HepG2 (cell line): ENCODE data around the gene PCSK5. TPM values are rescaled to one million over a fixed set of nuclear protein-coding genes. Genes with fewer than 3 reads are reported as not detected.

Experiments
- ATAC-seq: fragments of 200-7000 bp; cut with Tn5 transposase; 3 replicates; pipeline ENCODE4 v1.9.1; 2020; ENCODE audit warnings: mild to moderate bottlenecking, moderate library complexity
- BruUV-seq: library from RNA; stranded (reverse); fragments of 400-500 nt; replicated peaks from 2 replicates; lab custom pipeline; 2021; lab: Mats Ljungman, UMichigan
- CTCF ChIA-PET: fragments of 300-600 bp; formaldehyde crosslinking; extraction: SDS; loops from one replicate; lab custom pipeline; 2021; ENCODE audit warnings: low total read pairs, inconsistent platforms, low intra/inter-chr PET ratio; lab: Yijun Ruan, JAX
- POLR2A ChIA-PET: fragments of 350-600 bp; sonication (Branson Sonifier 250); formaldehyde crosslinking; loops from one replicate; lab custom pipeline; 2020; ENCODE audit warnings: antibody characterized with exemption, inconsistent platforms; lab: Yijun Ruan, JAX
- DNase-seq: peaks from one replicate; pipeline ENCODE4 v3.0.0-alpha.2; 2015; ENCODE audit warnings: low spot score
- FAIRE-seq: peaks from 3 replicates; lab custom pipeline; 2011; peaks lifted over from hg19 to GRCh38; lab: Jason Lieb, UNC
- H2AFZ ChIP-seq: one replicate; pipeline ENCODE4 v1.6.1; 2011; ENCODE audit warnings: low read length, inconsistent platforms
- H3K27ac ChIP-seq: fragments of 300-600 bp; 3 replicates; pipeline ENCODE4 v1.8.0; 2011; ENCODE audit warnings: mixed run types, mild to moderate bottlenecking, mixed read lengths, low read length, inconsistent platforms; ENCODE audit not compliant: insufficient read depth; ENCODE audit errors: extremely low read length
- H3K27me3 ChIP-seq, 2 experiments: fragments of 200-600 bp in 1 of 2; 2 replicates in 1 of 2; 3 replicates in 1 of 2; pipeline versions ENCODE4 v1.6.0 to v1.8.0; 2011; ENCODE audit warnings: low read length in 2 of 2, mild to moderate bottlenecking in 2 of 2, moderate library complexity in 2 of 2, inconsistent platforms in 1 of 2; ENCODE audit not compliant: insufficient read depth in 2 of 2, control insufficient read depth in 1 of 2
- H3K36me3 ChIP-seq, 2 experiments: fragments of 200-600 bp in 1 of 2; replicated peaks in 1 of 2; 2 replicates in 1 of 2; 3 replicates in 1 of 2; pipeline versions ENCODE4 v1.5.1 to v1.8.0; 2011; ENCODE audit warnings: low read length in 2 of 2, inconsistent platforms in 1 of 2; ENCODE audit not compliant: insufficient read depth in 2 of 2, control insufficient read depth in 1 of 2
- H3K4me1 ChIP-seq: 2 replicates; pipeline ENCODE4 v1.5.1; 2012; ENCODE audit warnings: low read length, inconsistent platforms; ENCODE audit not compliant: insufficient read depth
- H3K4me2 ChIP-seq: 2 replicates; pipeline ENCODE4 v1.6.0; 2011; ENCODE audit warnings: low read depth, low read length, inconsistent platforms
- H3K4me3 ChIP-seq, 3 experiments: fragments of 200-600 bp in 1 of 3; sonication (generic), shearing (Covaris generic) in 1 of 3; replicated peaks in 1 of 3; 2 replicates each; pipeline ENCODE4 v1.5.1; 2011 to 2016; ENCODE audit warnings: low read length in 3 of 3, inconsistent platforms in 2 of 3, low read depth in 2 of 3, mild to moderate bottlenecking in 2 of 3, control low read depth in 1 of 3, mixed read lengths in 1 of 3; ENCODE audit not compliant: insufficient read depth in 1 of 3
- H3K79me2 ChIP-seq: one replicate; pipeline ENCODE4 v1.6.1; 2011; ENCODE audit warnings: low read length, inconsistent platforms; ENCODE audit not compliant: insufficient read depth
- H3K9ac ChIP-seq: 2 replicates; pipeline ENCODE4 v1.6.0; 2011; ENCODE audit warnings: mild to moderate bottlenecking, low read depth, low read length, inconsistent platforms; ENCODE audit not compliant: insufficient read depth
- H3K9me3 ChIP-seq: 2 replicates; pipeline ENCODE4 v1.5.1; 2012; ENCODE audit warnings: mild to moderate bottlenecking, low read length
- H4K20me1 ChIP-seq: 2 replicates; pipeline ENCODE4 v1.6.0; 2011; ENCODE audit warnings: inconsistent platforms, mild to moderate bottlenecking, low read length, moderate library complexity; ENCODE audit not compliant: insufficient read depth
- KLF15 ChIP-seq: sonication (generic); formaldehyde crosslinking; IDR thresholded peaks from 2 replicates; pipeline ENCODE4 v1.8.1; 2023; ENCODE audit warnings: borderline replicate concordance, mild to moderate bottlenecking, inconsistent platforms, missing genetic modification reagents, mixed read lengths
- MXI1 ChIP-seq: IDR thresholded peaks from 3 replicates; pipeline ENCODE4 v1.6.1; 2012; ENCODE audit warnings: low read depth, low read length, inconsistent platforms, borderline replicate concordance
- NFAT5 ChIP-seq: sonication (generic); formaldehyde crosslinking; IDR thresholded peaks from 2 replicates; pipeline ENCODE4 v1.4.0; 2020; ENCODE audit warnings: missing genetic modification reagents
- RFXANK ChIP-seq: IDR thresholded peaks from 2 replicates; pipeline ENCODE4 v1.6.1; 2016
- TCF12 ChIP-seq, 2 experiments: fragments of 450-650 bp in 1 of 2; sonication (generic) in 1 of 2; formaldehyde crosslinking in 1 of 2; IDR thresholded peaks; 2 replicates each; pipeline versions ENCODE4 v1.6.1 to v1.8.0; 2017 to 2022; ENCODE audit warnings: antibody characterized with exemption in 1 of 2, mild to moderate bottlenecking in 1 of 2, missing genetic modification reagents in 1 of 2, moderate library complexity in 1 of 2
- TFAP4 ChIP-seq: sonication (generic); IDR thresholded peaks from 2 replicates; pipeline ENCODE4 v1.6.1; 2016; ENCODE audit warnings: low read depth, borderline replicate concordance
- ZSCAN31 ChIP-seq: sonication (generic); formaldehyde crosslinking; IDR thresholded peaks from 2 replicates; pipeline ENCODE4 v1.5.0; 2020; ENCODE audit warnings: low read depth, mild to moderate bottlenecking, missing genetic modification reagents
- WGBS: methylation state at CpG from one replicate; pipeline ENCODE4 v1.1.6; 2017; ENCODE audit warnings: low lambda C conversion rate; 5-methylcytosine and 5-hydroxymethylcytosine counted together
- in situ Hi-C: cut with HindIII; loops from 2 replicates; pipeline ENCODE4 v1.10.0; 2017; ENCODE audit warnings: low pct_unique_long_range_greater_than_20kb; ENCODE audit not compliant: extremely low pct_ligation_motif_present
- intact Hi-C: fragments of 100-400 bp; cut with micrococcal nuclease; formaldehyde crosslinking; loops from one replicate; pipeline ENCODE4 v1.10.0; 2022; ENCODE audit not compliant: unreplicated experiment
- polyA plus RNA-seq, 8 experiments: library from polyadenylated mRNA; depleted of rRNA in 3 of 8; stranded (reverse) in 7 of 8; unstranded in 1 of 8; fragments of >200 nt; fragmentation: Illumina TruSeq in 4 of 8; extraction: Trizol in 4 of 8; gene quantifications; 2 replicates each; pipeline versions ENCODE4 v1.2.1 to v1.2.3, GENCODE V29; 2011 to 2016; ENCODE audit warnings: low read depth in 4 of 8, missing spikeins in 1 of 8, mixed read lengths in 1 of 8; ENCODE audit not compliant: insufficient read depth in 1 of 8
- total RNA-seq, 5 experiments: library from RNA; depleted of rRNA; stranded (reverse); fragments of >200 nt; fragmentation: Illumina TruSeq; extraction: Trizol; gene quantifications; 2 replicates each; pipeline ENCODE4 v1.2.3, GENCODE V29; 2016; ENCODE audit warnings: low read depth in 1 of 5

The PCSK5 gene
- total and polyA plus RNA-seq, 2 of the 13 experiments (the other 11 are each of a cell fraction or from before 2014, with no cell fraction given), result 0.55 to 0.66 TPM

- in situ Hi-C loops, result no loop called here
- FAIRE-seq (no peak), ATAC-seq (no peak), DNase-seq (no peak)
- H3K4me3 ChIP-seq, result no peak overlapping the region
- no peaks in the 10 kb centered on the region for H4K20me1 ChIP-seq
- H3K27ac ChIP-seq, result no peak overlapping the region
- no peaks in the 10 kb centered on the region for H3K79me2 ChIP-seq
- H3K9me3 ChIP-seq, result no peaks in the 10 kb centered on the region
- no peak overlapping the region for H3K4me2 ChIP-seq
- intact Hi-C loops, result no loop called here
- H3K9ac ChIP-seq, result no peak overlapping the region
- no peaks in the 10 kb centered on the region for H3K36me3 ChIP-seq
- H3K27me3 ChIP-seq, result 0 out of 5 replicates have a peak, but pooled peaks cover 0 to 4% of the 10 kb centered on the region in 2 experiments
- 8% methylated on average over 12 of the region's 12 CpGs for WGBS
- no peaks in the 10 kb centered on the region for H3K4me1 ChIP-seq
- TF ChIP-seq KLF15 (CRISPR knock-in tag) (no peak), ZSCAN31 (CRISPR knock-in tag) (no peak), TCF12 (IDR thresholded peaks at IDR 0.05) (no peak), TCF12 (CRISPR knock-in tag; IDR thresholded peaks at IDR 0.05) (no peak), MXI1 (no peak), NFAT5 (CRISPR knock-in tag) (no peak), TFAP4 (no peak), RFXANK (CRISPR knock-in tag) (no peak)
- POLR2A ChIA-PET, result no interaction called here
- CTCF ChIA-PET, result no interaction called here
- no TSS peak for BruUV-seq
- no peak overlapping the region for H2AFZ ChIP-seq
Measured at GRCh38 chr9:76255781-76256455, 365.4 kb downstream of the PCSK5 start.
